Esophagus muscularis mucosa (tissue), 3 donors: ENCODE results near the gene MISP.

Experiments
- POLR2A ChIP-seq: fragments of 450-650 bp; IDR thresholded peaks from one replicate; pipeline ENCODE4 v1.6.1; 2017; ENCODE audit warnings: antibody characterized with exemption, moderate library complexity, mild to moderate bottlenecking, low read depth
- POLR2AphosphoS5 ChIP-seq, 2 donors: sonication (generic); formaldehyde crosslinking; IDR thresholded peaks; one replicate each; pipeline ENCODE4 v1.6.1; 2017; ENCODE audit warnings: antibody characterized with exemption in 2 of 2
- TF ChIP-seq, protein P1 (sequence below), 3 experiments: fragments of 200-600 bp in 2 of 3; fragments of 450-650 bp in 1 of 3; sonication (generic) in 2 of 3; IDR thresholded peaks; one replicate each; pipeline ENCODE4 v1.5.1; 2017 to 2019; ENCODE audit warnings: antibody characterized with exemption in 3 of 3, mild to moderate bottlenecking in 2 of 3, moderate library complexity in 1 of 3

DNA sequence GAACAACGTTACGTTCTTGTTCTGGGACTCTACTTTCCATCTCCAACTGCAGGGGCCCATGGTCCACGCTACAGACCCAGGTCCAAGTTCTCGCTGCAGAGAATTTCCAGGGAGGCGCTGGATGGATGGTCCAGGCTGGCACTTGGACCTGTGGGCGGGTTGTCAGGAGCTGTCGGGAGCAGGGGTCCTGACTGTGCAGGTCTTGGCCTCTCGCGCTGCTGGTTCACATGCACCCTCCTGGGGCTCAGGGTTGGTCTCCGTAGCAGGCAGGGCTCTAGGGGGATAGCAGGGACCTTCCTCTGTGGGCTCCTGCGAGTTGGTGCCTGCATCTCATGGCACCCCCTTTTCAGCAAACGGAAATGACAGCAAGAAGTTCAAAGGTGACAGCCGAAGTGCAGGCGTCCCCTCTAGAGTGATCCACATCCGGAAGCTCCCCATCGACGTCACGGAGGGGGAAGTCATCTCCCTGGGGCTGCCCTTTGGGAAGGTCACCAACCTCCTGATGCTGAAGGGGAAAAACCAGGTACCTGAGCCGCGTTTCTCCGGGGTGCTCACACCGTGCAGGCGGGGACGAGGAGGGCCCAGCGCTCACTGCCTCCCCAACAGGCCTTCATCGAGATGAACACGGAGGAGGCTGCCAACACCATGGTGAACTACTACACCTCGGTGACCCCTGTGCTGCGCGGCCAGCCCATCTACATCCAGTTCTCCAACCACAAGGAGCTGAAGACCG is 52.9 kb downstream of the MISP start:
- TF ChIP-seq POLR2A, result no peak
- TF ChIP-seq, protein P1, sequence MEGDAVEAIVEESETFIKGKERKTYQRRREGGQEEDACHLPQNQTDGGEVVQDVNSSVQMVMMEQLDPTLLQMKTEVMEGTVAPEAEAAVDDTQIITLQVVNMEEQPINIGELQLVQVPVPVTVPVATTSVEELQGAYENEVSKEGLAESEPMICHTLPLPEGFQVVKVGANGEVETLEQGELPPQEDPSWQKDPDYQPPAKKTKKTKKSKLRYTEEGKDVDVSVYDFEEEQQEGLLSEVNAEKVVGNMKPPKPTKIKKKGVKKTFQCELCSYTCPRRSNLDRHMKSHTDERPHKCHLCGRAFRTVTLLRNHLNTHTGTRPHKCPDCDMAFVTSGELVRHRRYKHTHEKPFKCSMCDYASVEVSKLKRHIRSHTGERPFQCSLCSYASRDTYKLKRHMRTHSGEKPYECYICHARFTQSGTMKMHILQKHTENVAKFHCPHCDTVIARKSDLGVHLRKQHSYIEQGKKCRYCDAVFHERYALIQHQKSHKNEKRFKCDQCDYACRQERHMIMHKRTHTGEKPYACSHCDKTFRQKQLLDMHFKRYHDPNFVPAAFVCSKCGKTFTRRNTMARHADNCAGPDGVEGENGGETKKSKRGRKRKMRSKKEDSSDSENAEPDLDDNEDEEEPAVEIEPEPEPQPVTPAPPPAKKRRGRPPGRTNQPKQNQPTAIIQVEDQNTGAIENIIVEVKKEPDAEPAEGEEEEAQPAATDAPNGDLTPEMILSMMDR (IDR thresholded peaks at IDR 0.05), result no peak
- TF ChIP-seq POLR2AphosphoS5 (IDR thresholded peaks at IDR 0.05), result no peak
